ENCODE measurements around the gene SYNJ1. TPM values are rescaled to one million over a fixed set of nuclear protein-coding genes. Genes with fewer than 3 reads are reported as not detected.

The SYNJ1 gene
- total RNA-seq, 1 donor from 2014 or later: 7.7 TPM

GRCh38 chr21:32585042-32585710, 142.6 kb downstream of the SYNJ1 start, which contains the start of gene TCP10L:
Gene TCP10L (minus strand): TSS chr21:32585523. CDS start chr21:32584304, 1,219 bp downstream.
- DNase-seq (ENCODE audit: low read depth in 2 of 2): no peak

- no peak for DNase-seq (ENCODE audit: low read depth in 2 of 2)
These were observed 143.3 kb downstream of the SYNJ1 start for GRCh38 chr21:32584472-32584871.

- no peak for DNase-seq (ENCODE audit: low read depth in 2 of 2)
These were observed 146.1 kb downstream of the SYNJ1 start for GRCh38 chr21:32581732-32582131.

- no peak for DNase-seq (ENCODE audit: low read depth in 2 of 2)
These were observed 146.9 kb downstream of the SYNJ1 start for GRCh38 chr21:32580949-32581348.

Other genes starting within 250 kb of the SYNJ1 start
- 0.20 and 0.44 TPM in 2 replicates for gene TCP10L, start 142.5 kb downstream of the SYNJ1 start, total RNA-seq
- 20.0 and 27.4 TPM in 2 replicates for gene CFAP298, start 115.6 kb downstream of the SYNJ1 start, total RNA-seq
- gene PAXBP1, start 43.7 kb upstream of the SYNJ1 start, total RNA-seq: 9.8 and 13.5 TPM in 2 replicates

Measured in lung microvascular endothelial cell (primary cell).